GM12891 (cell line): ENCODE measurements around the gene CPSF3.

ENCODE experiments used
- PAX5 ChIP-seq: IDR thresholded peaks from 2 replicates; pipeline ENCODE4 v1.6.1; 2011; ENCODE audit warnings: low read length, moderate library complexity, mild to moderate bottlenecking; ENCODE audit not compliant: insufficient read depth, severe bottlenecking
- POLR2A ChIP-seq: IDR thresholded peaks from 2 replicates; pipeline ENCODE4 v1.6.1; 2011; ENCODE audit warnings: low read depth, low read length, control low read depth
- POLR2AphosphoS5 ChIP-seq: IDR thresholded peaks from 2 replicates; pipeline ENCODE4 v1.6.1; 2011; ENCODE audit warnings: low read depth, low read length, control low read depth
- POU2F2 ChIP-seq: IDR thresholded peaks from 2 replicates; pipeline ENCODE4 v1.6.1; 2011; ENCODE audit warnings: low read depth, mild to moderate bottlenecking, control low read depth, low read length, moderate library complexity
- SPI1 ChIP-seq: IDR thresholded peaks from 2 replicates; pipeline ENCODE4 v1.6.1; 2011; ENCODE audit warnings: low read depth, low read length, control low read depth
- TAF1 ChIP-seq: IDR thresholded peaks from 2 replicates; pipeline ENCODE4 v1.6.1; 2011; ENCODE audit warnings: low read depth, low read length, control low read depth

DNA sequence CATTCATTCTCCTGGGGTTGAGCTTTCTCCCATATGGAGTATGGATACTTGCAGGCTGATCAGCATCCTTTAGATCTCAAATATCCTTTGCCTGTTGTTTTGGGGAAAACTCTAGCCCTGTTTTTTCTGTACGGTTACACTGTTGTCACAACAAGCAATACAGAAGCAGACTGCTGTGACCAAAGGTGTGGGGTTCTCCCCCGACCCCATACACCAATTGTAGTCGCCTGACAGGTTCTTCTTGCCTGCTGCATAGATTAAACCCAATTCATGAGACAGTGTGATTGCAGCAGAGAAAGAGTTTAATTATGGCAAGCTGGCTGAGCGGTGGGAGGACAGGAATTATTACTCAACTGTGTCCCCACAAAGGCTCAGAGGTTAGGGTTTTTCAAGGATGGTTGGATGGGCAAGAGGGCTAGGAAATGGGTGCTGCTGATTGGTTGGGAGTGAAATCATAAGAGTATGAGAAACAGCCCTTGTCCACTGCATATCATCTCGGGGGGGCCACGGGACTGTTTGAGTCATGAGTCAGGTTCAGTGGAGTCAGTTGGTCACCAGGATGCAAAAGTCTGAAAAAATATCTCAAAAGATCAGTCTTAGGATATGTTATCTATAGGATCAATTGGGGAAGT is 40.7 kb upstream of the CPSF3 start:
- TF ChIP-seq POLR2A (no peak), POU2F2 (no peak), TAF1 (no peak), POLR2AphosphoS5 (no peak), SPI1 (no peak), PAX5 (no peak)
